SU-DHL-6 (cell line): ENCODE measurements around the gene ADIPOR2.

Experiments
- CTCF ChIP-seq: fragments of 200-600 bp; sonication (generic); IDR thresholded peaks from one replicate; pipeline ENCODE4 v1.5.1; 2017; ENCODE audit warnings: antibody characterized with exemption, mild to moderate bottlenecking, low read length, moderate library complexity; ENCODE audit not compliant: insufficient read depth, poor library complexity, severe bottlenecking
- EZH2phosphoT487 ChIP-seq: fragments of 200-600 bp; sonication (generic), shearing (Covaris generic); conservative IDR thresholded peaks from 2 replicates; pipeline ENCODE4 v1.6.1; 2018; ENCODE audit warnings: mild to moderate bottlenecking, antibody characterized with exemption, low read length, moderate library complexity, mixed read lengths

- TF ChIP-seq CTCF (no peak), EZH2phosphoT487 (no peak)
Measured at GRCh38 chr12:1825382-1826102, 134.7 kb downstream of the ADIPOR2 start.
